ENCODE results near the gene SYT2.
A peak's percentile ranks its signal among the peaks of the same experiment; 100 is the strongest.
"Not testable (repeated sequence)": the region's sequence is repeated elsewhere in the genome, so short reads cannot be mapped to it uniquely, and the experiment has no call there.

SYT2 gene

DNA sequence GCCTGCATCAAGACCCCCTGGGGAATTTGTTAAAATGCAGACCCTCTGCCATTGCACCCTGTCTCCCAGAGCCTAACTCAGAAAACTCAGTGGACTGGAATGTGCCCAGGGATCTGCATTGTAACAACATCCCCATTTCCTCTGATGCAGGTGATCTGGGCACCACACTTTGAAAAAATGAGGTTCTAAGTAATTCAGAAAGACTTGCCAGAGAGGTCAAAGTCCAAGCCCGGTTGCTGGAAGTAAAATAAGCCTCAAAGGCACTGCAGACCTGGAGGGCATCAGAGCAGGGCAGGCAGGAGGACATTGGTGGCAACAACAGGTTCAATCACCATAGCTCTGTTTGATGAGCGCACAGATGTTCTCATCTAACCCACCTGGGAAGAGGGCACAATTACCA is 90.7 kb downstream of the SYT2 start:
- no peak for DNase-seq (ENCODE audit: low read depth)
- no peak for TF ChIP-seq CTCF (IDR thresholded peaks at IDR 0.05; ENCODE audit: control insufficient read depth, insufficient read depth, low read depth, low read length, missing control alignments)

DNA sequence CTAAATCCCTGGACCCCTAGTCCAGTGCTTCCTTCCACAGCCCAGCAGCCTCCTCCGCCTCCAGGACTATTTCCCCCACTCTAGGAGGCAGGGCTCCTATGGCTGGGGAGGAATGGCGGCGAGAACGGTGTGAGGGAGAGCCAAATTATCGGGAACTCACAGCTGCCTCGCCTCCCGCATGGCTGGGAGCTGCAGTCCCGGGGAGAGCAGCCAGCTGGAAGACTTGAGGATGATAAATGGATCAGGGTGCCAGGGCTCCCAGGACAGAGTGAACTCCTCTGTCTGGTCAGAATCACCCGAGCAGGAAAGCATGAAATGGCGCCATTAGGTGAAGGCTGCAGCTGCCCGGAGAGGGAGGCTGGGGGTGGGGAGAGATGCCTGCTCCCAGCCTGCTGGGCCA is 91.2 kb downstream of the SYT2 start:
- DNase-seq (ENCODE audit: low read depth); H3K4me3 ChIP-seq (ENCODE audit: control insufficient read depth, low read depth, low read length): not testable (repeated sequence)

More for the DNA sequence above, 90.7 kb downstream of the SYT2 start:
- no peak overlapping the region for H3K4me3 ChIP-seq (ENCODE audit: control insufficient read depth, low read depth, low read length)

- no peak for TF ChIP-seq CTCF (IDR thresholded peaks at IDR 0.05; ENCODE audit: control insufficient read depth, insufficient read depth, low read depth, low read length, missing control alignments)
- no peak for DNase-seq (ENCODE audit: low read depth)
- no peak overlapping the region for H3K4me3 ChIP-seq (ENCODE audit: control insufficient read depth, low read depth, low read length)
Observed at GRCh38 chr1:202616355-202616915, 93.8 kb downstream of the SYT2 start.

- TF ChIP-seq CTCF (IDR thresholded peaks at IDR 0.05; ENCODE audit: control insufficient read depth, insufficient read depth, low read depth, low read length, missing control alignments): no peak
- no peak overlapping the region for H3K4me3 ChIP-seq (ENCODE audit: control insufficient read depth, low read depth, low read length)
- DNase-seq (ENCODE audit: low read depth): no peak
Observed at GRCh38 chr1:202615501-202616354, 94.5 kb downstream of the SYT2 start.

DNA sequence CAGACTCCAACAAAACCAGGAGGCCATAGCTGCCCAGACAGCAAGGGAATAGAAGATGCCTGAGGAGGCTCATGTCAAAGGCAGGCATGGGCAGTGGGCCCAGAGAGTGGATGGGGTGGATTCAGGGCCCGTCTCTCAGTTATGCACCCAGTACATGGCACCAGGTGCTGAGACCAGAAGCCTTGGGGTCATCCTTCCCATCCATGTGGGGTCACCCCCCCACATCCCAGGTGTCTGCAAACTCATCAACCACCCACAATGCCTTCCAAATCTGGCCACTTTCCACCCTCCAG is 95.1 kb downstream of the SYT2 start:
- DNase-seq (ENCODE audit: low read depth); H3K4me3 ChIP-seq (ENCODE audit: control insufficient read depth, low read depth, low read length): not testable (repeated sequence)

GRCh38 chr1:202614363-202615207 is 95.7 kb downstream of the SYT2 start:
- DNase-seq (ENCODE audit: low read depth); H3K4me3 ChIP-seq (ENCODE audit: control insufficient read depth, low read depth, low read length): not testable (repeated sequence)
- peak; percentile 23 for TF ChIP-seq CTCF (IDR thresholded peaks at IDR 0.05; ENCODE audit: control insufficient read depth, insufficient read depth, low read depth, low read length, missing control alignments)

GRCh38 chr1:202613571-202613970 is 96.7 kb downstream of the SYT2 start:
- no peak overlapping the region for H3K4me3 ChIP-seq (ENCODE audit: control insufficient read depth, low read depth, low read length)
- DNase-seq (ENCODE audit: low read depth): no peak
- TF ChIP-seq CTCF (IDR thresholded peaks at IDR 0.05; ENCODE audit: control insufficient read depth, insufficient read depth, low read depth, low read length, missing control alignments): no peak

GRCh38 chr1:202612036-202612435 is 98.2 kb downstream of the SYT2 start:
- not testable (repeated sequence) for H3K4me3 ChIP-seq (ENCODE audit: control insufficient read depth, low read depth, low read length); DNase-seq (ENCODE audit: low read depth)
